HG03066 (cell line): ENCODE measurements around the gene DNAH17.

Source experiments
- ATAC-seq: cut with Tn5 transposase; IDR thresholded peaks from one replicate; pipeline ENCODE4 v1.9.1; 2021; ENCODE audit warnings: low read depth; ENCODE audit not compliant: unreplicated experiment

Gene DNAH17

DNA sequence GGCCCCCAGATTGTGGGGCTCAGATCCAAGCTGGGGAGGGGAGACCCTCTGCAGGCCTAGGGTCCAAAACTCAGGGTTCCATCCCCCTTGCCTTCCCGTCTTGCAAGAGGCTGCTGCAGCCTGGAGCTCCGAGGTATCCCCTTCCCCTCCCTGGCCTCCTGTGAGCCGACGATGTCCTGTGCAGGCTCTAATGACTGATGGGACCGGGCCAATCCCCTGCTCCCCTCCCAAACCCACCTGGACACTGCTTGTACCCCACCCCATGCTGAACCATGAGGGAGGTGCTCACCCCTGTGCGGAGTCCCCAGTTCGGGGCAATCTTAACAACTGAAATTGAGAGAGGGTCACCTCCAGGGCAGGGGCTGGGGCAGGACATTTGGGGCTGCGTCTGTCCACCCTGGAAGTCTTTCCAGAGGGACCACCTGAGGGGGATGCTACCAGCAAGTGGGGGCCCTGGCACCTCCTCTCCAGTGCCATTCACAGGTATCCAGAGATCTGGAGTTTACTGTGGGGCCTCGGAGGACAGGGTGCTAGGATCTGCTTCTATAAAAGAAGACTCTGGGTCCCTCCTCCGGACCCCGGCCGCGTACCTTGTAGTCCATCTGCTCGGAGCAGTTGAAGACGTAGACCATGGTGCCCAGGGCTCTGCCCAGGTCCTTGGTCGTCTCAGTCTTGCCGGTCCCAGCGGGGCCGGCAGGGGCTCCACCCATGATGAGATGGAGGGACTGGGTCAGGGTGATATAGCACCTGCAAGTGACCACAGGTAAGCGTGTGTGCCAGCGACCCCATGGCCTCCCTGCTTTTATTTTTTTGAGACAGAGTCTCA is 77.3 kb downstream of the DNAH17 start:
- ATAC-seq = no peak

DNA sequence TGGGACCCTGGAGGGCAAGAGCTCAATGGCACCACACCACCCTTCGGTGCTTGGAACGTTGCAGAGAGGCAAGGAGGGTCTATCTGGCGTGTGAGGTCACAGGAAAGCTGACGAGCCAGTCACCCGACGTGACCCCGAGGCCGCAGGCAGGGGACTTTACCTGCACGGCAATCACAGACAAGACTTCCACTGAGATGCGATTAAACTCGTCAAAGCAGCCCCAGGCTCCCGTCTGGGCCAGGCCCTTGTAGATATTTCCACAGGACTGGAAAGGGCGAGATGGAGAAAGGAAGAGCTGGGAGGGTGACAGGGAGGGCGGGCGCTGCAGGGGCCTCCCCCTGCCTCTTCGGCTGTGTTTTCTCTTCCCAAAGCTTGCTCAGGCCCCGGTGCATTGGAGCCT is 78.3 kb downstream of the DNAH17 start:
- no peak for ATAC-seq

DNA sequence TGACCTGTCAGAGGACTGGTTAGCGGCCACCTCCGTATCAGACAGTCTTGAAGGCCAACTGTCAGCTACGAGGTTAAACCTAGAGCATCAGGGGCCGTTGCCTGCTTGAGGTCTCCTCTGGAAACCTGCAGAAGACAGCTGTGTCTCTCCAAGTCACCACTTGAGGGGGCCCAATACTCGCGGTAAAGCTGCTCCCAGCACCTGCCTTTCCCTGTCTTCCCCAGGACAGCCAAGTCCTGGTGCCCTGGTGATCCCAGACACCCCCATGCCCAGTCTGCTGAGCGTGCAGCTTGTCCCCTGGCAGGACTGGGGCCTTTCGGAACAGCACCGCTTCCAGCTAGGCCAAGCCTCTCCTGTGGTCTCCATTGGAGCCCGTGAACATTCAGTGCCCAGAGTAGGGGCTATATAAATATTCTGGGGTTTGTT is 80.1 kb downstream of the DNAH17 start:
- ATAC-seq = no peak

- no peak for ATAC-seq
These were observed 80.9 kb downstream of the DNAH17 start for GRCh38 chr17:78496311-78496710.

DNA sequence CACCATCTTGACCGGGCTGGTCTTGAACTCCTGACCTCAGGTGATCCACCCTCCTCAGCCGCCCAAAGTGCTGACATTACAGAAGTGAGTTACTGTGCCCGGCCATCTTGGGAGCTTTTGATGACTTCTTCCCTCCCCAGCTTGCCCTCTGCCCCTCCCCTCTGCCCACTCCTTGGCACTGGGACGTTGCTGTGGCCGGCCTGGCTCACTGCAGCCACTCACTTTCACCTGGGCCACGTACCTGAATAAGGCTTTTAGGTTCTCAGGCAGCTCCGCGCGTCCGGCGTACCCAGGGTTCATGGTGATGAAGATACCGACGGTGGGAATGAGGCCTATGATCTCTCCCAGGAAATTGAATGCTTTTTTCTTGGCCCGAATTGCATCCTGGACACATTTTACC is 81.6 kb downstream of the DNAH17 start:
- no peak for ATAC-seq

DNA sequence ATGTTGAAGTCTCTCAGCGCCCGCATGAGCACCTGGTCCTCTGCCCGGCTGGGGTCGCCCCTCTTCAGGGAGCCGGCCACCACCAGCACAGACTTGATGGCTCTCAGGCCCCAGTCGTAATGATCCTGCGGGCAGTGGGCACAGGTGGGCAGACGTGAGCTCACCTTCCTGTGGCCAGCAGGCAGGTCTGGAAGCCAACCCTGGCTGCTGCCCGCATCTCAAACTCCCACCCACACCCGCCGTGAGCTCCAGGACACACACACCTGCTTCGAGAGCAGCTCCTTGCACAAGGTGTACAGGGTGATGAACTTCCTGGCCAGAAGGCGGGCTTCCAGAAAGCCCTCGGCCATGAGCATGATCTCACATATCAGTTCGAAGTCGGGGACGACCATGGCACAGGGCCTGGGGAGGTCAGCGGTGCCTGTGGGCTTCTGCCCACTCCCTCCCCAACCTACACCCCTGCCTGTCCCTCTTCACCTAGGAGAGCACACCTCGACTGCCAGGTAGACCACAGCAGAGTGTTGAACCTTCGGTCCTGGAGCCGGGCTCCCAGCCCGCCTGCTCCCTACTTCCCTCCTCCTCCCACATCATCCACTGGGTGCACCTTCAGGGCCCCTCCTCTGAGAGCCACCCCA is 82.4 kb downstream of the DNAH17 start:
- no peak for ATAC-seq

- ATAC-seq = no peak
These were observed 83.1 kb downstream of the DNAH17 start for GRCh38 chr17:78493853-78494695.

DNA sequence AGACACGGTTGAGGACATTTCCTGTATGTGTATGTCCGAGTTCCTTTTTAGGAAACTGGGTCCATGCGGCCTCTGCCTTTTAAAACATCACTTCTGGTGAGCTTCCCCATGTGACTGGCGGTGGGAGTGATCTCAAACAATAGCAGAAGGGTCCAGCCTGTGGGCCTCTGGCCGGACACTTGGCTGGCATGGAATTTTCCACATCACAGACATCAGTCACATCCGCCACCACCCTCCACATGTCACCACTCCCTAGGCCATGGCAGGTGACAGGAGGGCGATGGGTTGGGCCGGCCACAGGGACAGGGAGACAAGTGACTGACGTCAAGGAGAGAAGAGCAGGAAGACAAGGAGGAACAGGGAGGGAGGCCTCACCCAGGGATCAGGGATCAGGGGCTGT is 83.7 kb downstream of the DNAH17 start:
- ATAC-seq = no peak

DNA sequence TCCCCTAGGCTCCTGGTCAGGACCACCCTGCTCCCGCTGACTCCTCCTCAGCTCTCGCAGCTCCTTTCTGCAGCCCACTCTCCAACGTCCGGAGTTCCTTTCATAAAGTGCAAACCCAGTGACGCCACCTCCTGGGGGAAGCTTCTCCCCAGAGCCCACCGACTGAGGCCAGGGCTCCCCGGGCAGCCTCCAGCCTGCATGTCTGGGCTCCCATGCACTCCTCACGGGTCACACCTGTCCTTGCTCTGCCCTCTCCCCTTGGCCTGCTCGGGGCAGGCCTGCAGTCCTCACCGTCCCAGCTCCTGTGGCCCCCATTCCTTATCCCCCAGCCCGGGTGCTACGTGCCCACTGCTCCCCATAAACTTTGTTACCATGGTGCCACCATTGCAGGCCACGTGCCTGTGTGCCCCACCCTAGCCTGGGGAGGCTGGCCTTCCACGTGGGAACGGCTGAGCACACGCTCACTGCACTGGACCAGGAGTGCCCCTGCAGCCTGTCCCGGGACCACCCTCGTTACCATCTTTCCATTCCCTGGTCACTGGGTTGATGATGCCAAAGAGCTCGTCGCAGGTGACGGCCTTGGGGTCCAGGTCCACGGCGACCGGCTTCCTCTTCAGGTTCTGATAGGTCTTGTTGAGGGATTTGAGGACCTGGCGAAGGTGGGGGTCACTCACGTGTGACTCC is 84.9 kb downstream of the DNAH17 start:
- ATAC-seq = no peak

GRCh38 chr17:78491236-78492115 is 85.7 kb downstream of the DNAH17 start:
- no peak for ATAC-seq

- ATAC-seq = no peak
These were observed 86.5 kb downstream of the DNAH17 start for GRCh38 chr17:78490673-78491072.

DNA sequence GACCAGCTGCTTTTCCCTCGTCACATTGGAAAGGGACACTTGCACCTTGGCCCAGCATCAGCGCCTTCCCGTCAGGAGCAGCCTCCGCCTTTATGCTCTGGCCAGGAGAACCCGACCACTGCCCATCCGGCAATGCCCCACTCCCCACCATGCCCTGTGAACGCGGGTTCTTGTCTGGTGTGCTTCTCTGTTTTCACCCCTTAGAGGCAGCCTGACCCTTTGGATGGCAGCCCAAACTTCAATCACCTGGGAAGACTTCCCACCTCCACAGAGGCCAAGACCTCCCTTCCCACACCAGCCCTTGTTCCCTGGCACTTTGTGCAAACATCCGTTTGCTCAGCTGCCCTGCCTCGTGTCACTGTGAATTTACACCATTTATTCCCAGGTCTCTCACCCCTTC is 87.0 kb downstream of the DNAH17 start:
- no peak for ATAC-seq

- no peak for ATAC-seq
These were observed 88.1 kb downstream of the DNAH17 start for GRCh38 chr17:78488867-78489634.

DNA sequence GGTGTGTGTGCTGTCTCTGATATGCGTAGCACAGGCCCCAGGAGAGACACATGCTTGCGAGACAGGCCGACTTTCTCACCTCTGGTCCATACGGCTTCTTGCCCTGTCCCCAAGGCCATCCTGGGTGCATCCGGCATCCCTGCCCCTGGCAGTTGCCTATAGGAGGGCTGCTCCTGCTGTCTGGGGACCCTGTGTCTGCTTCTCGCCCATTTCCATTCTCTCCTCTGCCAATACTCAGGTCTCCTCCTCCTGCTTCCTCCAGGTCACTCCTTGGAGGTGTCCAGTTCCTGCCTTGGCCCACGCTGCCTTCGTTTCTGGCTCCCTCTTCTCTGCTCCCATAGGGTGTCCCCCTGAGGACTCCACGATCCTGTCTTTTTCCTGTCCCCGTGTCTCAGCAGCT is 89.0 kb downstream of the DNAH17 start:
- ATAC-seq = no peak

- no peak for ATAC-seq
These were observed 90.1 kb downstream of the DNAH17 start for GRCh38 chr17:78486946-78487680.

DNA sequence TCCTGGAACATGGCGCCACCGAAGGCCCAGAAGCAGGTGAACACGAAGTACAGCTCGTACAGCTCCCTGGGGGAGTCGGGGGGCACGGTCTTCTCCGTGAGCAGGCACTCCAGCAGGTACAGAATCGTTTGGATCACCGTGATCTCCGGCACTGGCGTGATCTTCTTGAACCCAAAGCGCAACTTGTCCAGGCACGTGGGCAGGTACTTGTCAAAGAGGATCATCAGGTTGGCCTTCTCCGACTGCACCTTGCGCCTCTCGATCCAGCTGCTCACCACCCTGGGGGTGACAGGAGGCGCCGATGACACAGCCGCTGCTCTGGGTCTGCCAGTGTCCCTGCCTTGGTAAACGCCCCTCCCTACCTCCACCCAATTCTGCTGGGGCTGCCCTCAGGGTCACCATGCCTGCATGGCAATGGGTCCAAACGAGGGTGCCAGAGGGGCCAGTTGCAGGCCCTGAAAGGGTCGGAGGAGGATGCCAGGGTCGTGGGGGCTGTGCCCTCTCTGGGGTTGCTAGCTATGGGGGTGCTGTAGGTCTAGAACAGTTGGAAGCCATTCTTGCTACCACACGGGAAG is 90.9 kb downstream of the DNAH17 start:
- ATAC-seq = no peak

- no peak for ATAC-seq
These were observed 91.7 kb downstream of the DNAH17 start for GRCh38 chr17:78485290-78486168.
